CD4-positive, CD25-positive, alpha-beta regulatory T cell (primary cell): ENCODE results near the gene OR14I1. TPM values are rescaled to one million over a fixed set of nuclear protein-coding genes. Genes with fewer than 3 reads are reported as not detected.

Experiments
- ATAC-seq, 2 donors: fragments of 150-1000 bp; cut with Tn5 transposase; one replicate each; pipeline ENCODE4 v1.10.0; 2021; ENCODE audit warnings: low read depth in 2 of 2, moderate number of reproducible peaks in 2 of 2, moderate library complexity in 1 of 2
- DNase-seq, 3 donors: peaks; one replicate each; pipeline versions ENCODE4 v3.0.0 to v3.0.0-alpha.2; 2012 to 2022; ENCODE audit warnings: mixed read lengths in 1 of 3
- H3K27ac ChIP-seq: one replicate; pipeline ENCODE4 v1.7.0; 2013; ENCODE audit warnings: mild to moderate bottlenecking, low read length; ENCODE audit not compliant: insufficient read depth, poor library complexity, severe bottlenecking
- H3K27me3 ChIP-seq: one replicate; pipeline ENCODE4 v1.7.0; 2013; ENCODE audit warnings: low read length; ENCODE audit not compliant: control insufficient read depth, insufficient read depth
- H3K36me3 ChIP-seq: one replicate; pipeline ENCODE4 v1.7.0; 2013; ENCODE audit warnings: mild to moderate bottlenecking, low read length, moderate library complexity; ENCODE audit not compliant: control insufficient read depth, insufficient read depth
- H3K4me1 ChIP-seq: 2 replicates; pipeline ENCODE4 v1.7.0; 2013; ENCODE audit warnings: mild to moderate bottlenecking, low read length; ENCODE audit not compliant: insufficient read depth, control insufficient read depth, poor library complexity, severe bottlenecking
- H3K4me3 ChIP-seq: one replicate; pipeline ENCODE4 v1.7.0; 2013; ENCODE audit warnings: low read depth, mild to moderate bottlenecking, low read length, moderate library complexity
- H3K9me3 ChIP-seq, 2 experiments: 1 replicate in 1 of 2; 2 replicates in 1 of 2; pipeline ENCODE4 v1.7.0; 2013; ENCODE audit warnings: low read length in 2 of 2, mild to moderate bottlenecking in 1 of 2, moderate library complexity in 1 of 2; ENCODE audit not compliant: control insufficient read depth in 2 of 2
- H3K27ac Mint-ChIP-seq, 3 donors: one replicate each; pipeline ENCODE4 v1.8.0; 2020 to 2022; ENCODE audit warnings: mild to moderate bottlenecking in 3 of 3, mixed read lengths in 3 of 3, moderate library complexity in 2 of 3
- H3K27me3 Mint-ChIP-seq: one replicate; pipeline ENCODE4 v1.8.0; 2022; ENCODE audit warnings: mild to moderate bottlenecking, mixed read lengths
- H3K36me3 Mint-ChIP-seq: one replicate; pipeline ENCODE4 v1.8.0; 2020; ENCODE audit warnings: mixed read lengths
- H3K4me1 Mint-ChIP-seq, 4 donors: one replicate each; pipeline ENCODE4 v1.8.0; 2020 to 2022; ENCODE audit warnings: mixed read lengths in 4 of 4, mild to moderate bottlenecking in 1 of 4
- H3K4me3 Mint-ChIP-seq, 4 donors: one replicate each; pipeline ENCODE4 v1.8.0; 2020 to 2022; ENCODE audit warnings: mild to moderate bottlenecking in 4 of 4, mixed read lengths in 4 of 4, moderate library complexity in 3 of 4
- H3K9me3 Mint-ChIP-seq, 7 donors: one replicate each; pipeline ENCODE4 v1.8.0; 2020 to 2022; ENCODE audit warnings: mixed read lengths in 7 of 7, mild to moderate bottlenecking in 3 of 7, moderate library complexity in 2 of 7
- polyA plus RNA-seq, 4 donors: library from polyadenylated mRNA; unstranded; fragments of 300-500 nt; fragmentation: Illumina TruSeq; gene quantifications; one replicate each; pipeline ENCODE4 v1.2.3, GENCODE V29; 2021
- total RNA-seq: library from RNA; stranded (reverse); gene quantifications from one replicate; pipeline ENCODE4 v1.2.3, GENCODE V29; 2022

OR14I1 gene
- total and polyA plus RNA-seq, 5 donors from 2014 or later, result not detected

DNA sequence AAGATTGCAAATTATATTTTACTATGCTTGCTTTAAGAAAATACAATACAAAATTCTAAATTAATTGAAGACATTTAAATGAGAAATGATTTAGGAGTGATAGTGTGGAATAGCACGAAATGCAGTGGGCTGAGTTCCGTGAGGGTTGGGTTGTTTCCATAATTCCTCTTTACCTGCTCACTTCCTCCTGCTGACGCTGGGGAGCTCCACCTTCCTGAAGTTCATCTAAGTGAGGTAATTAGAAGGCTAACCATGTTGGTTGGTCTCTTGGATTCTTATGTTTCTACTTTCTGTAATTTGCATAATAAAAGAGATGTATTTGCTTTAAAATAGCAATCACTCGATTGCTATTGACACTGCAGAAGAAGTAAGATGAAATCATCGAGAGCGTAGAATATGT lies 4.7 kb downstream of the OR14I1 start:
- no peak overlapping the region for H3K4me3 Mint-ChIP-seq
- no peaks in the 10 kb centered on the region for H3K36me3 Mint-ChIP-seq
- DNase-seq (no peak), ATAC-seq (no peak)
- Histone ChIP-seq H3K36me3 (no peaks in the 10 kb centered on the region), H3K9me3 (no peaks in the 10 kb centered on the region), H3K27ac (no peak overlapping the region), H3K27me3 (no peaks in the 10 kb centered on the region), H3K4me1 (no peaks in the 10 kb centered on the region), H3K4me3 (no peak overlapping the region)
- no peaks in the 10 kb centered on the region for H3K4me1 Mint-ChIP-seq
- no peaks in the 10 kb centered on the region for H3K9me3 Mint-ChIP-seq
- H3K27me3 Mint-ChIP-seq, result no peaks in the 10 kb centered on the region
- H3K27ac Mint-ChIP-seq, result no peak overlapping the region

DNA sequence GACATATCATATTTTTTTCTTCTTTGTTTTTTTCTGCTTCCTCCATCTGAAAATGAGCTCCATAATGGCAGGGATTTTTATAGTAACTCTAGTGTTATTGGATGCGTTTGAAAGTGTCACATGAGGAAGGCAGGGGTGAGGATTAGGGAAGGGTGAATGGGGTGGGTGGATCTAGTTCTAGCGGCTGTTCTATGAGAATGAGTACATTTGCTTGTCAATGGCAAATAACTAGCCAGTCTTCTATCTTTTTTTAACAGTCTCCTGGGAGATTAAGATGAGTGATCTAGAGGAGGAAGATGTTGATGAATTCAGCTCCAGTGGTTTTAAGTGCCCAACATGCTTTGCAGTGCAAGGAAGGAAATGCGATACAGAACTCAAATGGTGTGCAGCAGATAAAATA lies 5.8 kb downstream of the OR14I1 start:
- H3K36me3 ChIP-seq, result no peaks in the 10 kb centered on the region
- ATAC-seq, result no peak
- H3K27ac ChIP-seq, result no peak overlapping the region
- DNase-seq, result no peak
- no peaks in the 10 kb centered on the region for H3K27me3 ChIP-seq
- Mint-ChIP-seq H3K9me3 (peaks cover 0 to 3% (median 0%) of the 10 kb centered on the region in 7 donors), H3K4me1 (no peaks in the 10 kb centered on the region), H3K27ac (no peak overlapping the region), H3K4me3 (no peak overlapping the region), H3K36me3 (no peaks in the 10 kb centered on the region), H3K27me3 (no peaks in the 10 kb centered on the region)
- H3K9me3 ChIP-seq, result no peaks in the 10 kb centered on the region
- no peak overlapping the region for H3K4me3 ChIP-seq
- no peaks in the 10 kb centered on the region for H3K4me1 ChIP-seq

GRCh38 chr1:248696261-248696660 lies 6.3 kb downstream of the OR14I1 start:
- no peaks in the 10 kb centered on the region for H3K27me3 Mint-ChIP-seq
- H3K9me3 Mint-ChIP-seq, result peaks cover 0 to 3% (median 0%) of the 10 kb centered on the region in 7 donors
- no peak overlapping the region for H3K4me3 Mint-ChIP-seq

GRCh38 chr1:248695451-248696132 lies 7.0 kb downstream of the OR14I1 start:
- no peaks in the 10 kb centered on the region for H3K27me3 Mint-ChIP-seq

More at GRCh38 chr1:248696261-248696660, 6.3 kb downstream of the OR14I1 start:
- no peaks in the 10 kb centered on the region for H3K4me1 ChIP-seq
- H3K36me3 ChIP-seq, result no peaks in the 10 kb centered on the region
- Mint-ChIP-seq H3K4me1 (no peaks in the 10 kb centered on the region), H3K36me3 (no peaks in the 10 kb centered on the region), H3K27ac (no peak overlapping the region)
- no peak overlapping the region for H3K4me3 ChIP-seq
- H3K9me3 ChIP-seq, result no peaks in the 10 kb centered on the region
- DNase-seq, result peak in 1 of 3 donors; percentile 11
- no peak for ATAC-seq
- H3K27ac ChIP-seq, result no peak overlapping the region
- H3K27me3 ChIP-seq, result no peaks in the 10 kb centered on the region

GRCh38 chr1:248691567-248692155 lies 10.9 kb downstream of the OR14I1 start:
- H3K27me3 ChIP-seq, result no peaks in the 10 kb centered on the region
- no peak overlapping the region for H3K27ac Mint-ChIP-seq
- no peak overlapping the region for H3K27ac ChIP-seq
- no peaks in the 10 kb centered on the region for H3K4me1 ChIP-seq
- peaks cover 4% of the 10 kb centered on the region for H3K27me3 Mint-ChIP-seq
- H3K36me3 Mint-ChIP-seq, result no peaks in the 10 kb centered on the region
- DNase-seq, result no peak
- H3K9me3 Mint-ChIP-seq, result peaks cover 0 to 11% (median 0%) of the 10 kb centered on the region in 7 donors
- no peaks in the 10 kb centered on the region for H3K9me3 ChIP-seq
- no peak overlapping the region for H3K4me3 ChIP-seq
- peaks cover 0 to 3% (median 1%) of the 10 kb centered on the region in 4 donors for H3K4me1 Mint-ChIP-seq
- no peak overlapping the region for H3K4me3 Mint-ChIP-seq
- H3K36me3 ChIP-seq, result no peaks in the 10 kb centered on the region
- ATAC-seq, result no peak

More at GRCh38 chr1:248695451-248696132, 7.0 kb downstream of the OR14I1 start:
- no peaks in the 10 kb centered on the region for H3K27me3 ChIP-seq
- no peaks in the 10 kb centered on the region for H3K4me1 Mint-ChIP-seq
- H3K4me1 ChIP-seq, result no peaks in the 10 kb centered on the region
- no peak overlapping the region for H3K27ac ChIP-seq
- no peaks in the 10 kb centered on the region for H3K36me3 Mint-ChIP-seq
- H3K9me3 ChIP-seq, result no peaks in the 10 kb centered on the region
- no peak overlapping the region for H3K4me3 ChIP-seq
- H3K9me3 Mint-ChIP-seq, result peaks cover 0 to 4% (median 0%) of the 10 kb centered on the region in 7 donors
- no peak overlapping the region for H3K27ac Mint-ChIP-seq
- no peak for DNase-seq
- no peak for ATAC-seq
- no peak overlapping the region for H3K4me3 Mint-ChIP-seq
- H3K36me3 ChIP-seq, result no peaks in the 10 kb centered on the region

DNA sequence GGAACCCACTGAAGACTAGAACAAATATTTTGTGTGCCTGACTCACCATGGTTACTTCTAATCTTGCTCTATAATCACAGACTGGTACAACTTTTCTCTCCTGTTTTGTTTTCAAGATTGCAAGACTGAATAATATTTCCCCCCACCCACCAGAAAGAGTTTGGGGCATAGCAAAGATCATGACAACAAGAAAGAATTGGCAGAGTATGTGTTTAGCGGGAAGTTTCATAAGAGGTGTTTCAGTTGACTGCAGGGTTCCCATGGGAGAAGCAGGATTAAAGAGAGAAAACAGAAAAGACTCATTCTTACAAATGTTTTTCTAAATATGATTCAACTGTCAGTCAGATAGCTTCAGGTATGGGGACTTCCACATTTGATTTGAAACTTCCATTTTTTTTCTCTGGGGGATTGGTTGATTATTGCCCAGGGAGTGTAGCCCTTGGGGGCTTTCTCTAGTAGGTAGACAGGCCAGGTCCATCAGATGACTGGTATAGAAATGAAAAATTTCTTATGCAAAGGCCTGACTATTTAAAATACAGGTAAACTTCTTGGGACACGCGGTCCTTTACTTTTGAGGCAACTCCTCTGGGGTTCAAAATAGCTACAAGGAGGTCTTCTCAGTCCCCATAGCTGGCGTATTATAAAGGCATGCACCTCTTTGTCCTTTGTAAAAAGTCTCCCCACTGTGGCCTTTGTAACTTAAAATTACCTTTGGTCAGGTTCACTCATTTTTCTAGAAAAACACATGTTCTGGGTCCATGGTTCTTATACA lies 13.9 kb downstream of the OR14I1 start:
- ATAC-seq (no peak), DNase-seq (no peak)
- Histone ChIP-seq H3K4me3 (no peak overlapping the region), H3K27me3 (no peaks in the 10 kb centered on the region), H3K27ac (no peak overlapping the region), H3K4me1 (no peaks in the 10 kb centered on the region), H3K36me3 (no peaks in the 10 kb centered on the region), H3K9me3 (no peaks in the 10 kb centered on the region)
- Mint-ChIP-seq H3K27me3 (peaks cover 4% of the 10 kb centered on the region), H3K9me3 (peaks cover 0 to 11% (median 0%) of the 10 kb centered on the region in 7 donors), H3K4me3 (no peak overlapping the region), H3K27ac (no peak overlapping the region), H3K36me3 (no peaks in the 10 kb centered on the region), H3K4me1 (peaks cover 0 to 4% (median 1%) of the 10 kb centered on the region in 4 donors)

DNA sequence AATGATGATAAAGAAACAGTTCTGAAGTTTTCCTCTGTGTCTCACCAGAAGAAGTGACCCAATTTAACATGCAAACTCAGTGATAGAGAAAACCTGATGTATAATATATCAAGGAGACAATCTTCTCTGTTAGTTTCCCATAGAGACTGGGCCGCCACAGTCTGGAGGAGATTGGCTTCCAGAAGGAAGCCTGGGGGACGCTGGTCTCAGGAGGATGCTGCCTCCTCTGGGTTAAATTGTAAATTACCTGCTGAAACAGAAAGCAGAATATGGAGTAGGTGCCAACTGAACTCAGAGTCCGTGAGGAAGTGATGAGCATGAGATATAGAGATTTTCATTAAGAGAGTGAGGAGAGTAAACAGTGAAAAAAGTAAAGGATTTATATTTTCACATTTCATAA lies 15.8 kb downstream of the OR14I1 start:
- ATAC-seq (peak in 1 of 2 donors; percentile 34), DNase-seq (peak in 1 of 3 donors; percentile 34)
- Mint-ChIP-seq H3K4me1 (peaks cover 0 to 4% (median 1%) of the 10 kb centered on the region in 4 donors), H3K27me3 (peaks cover 4% of the 10 kb centered on the region), H3K9me3 (peaks cover 0 to 8% (median 0%) of the 10 kb centered on the region in 7 donors), H3K27ac (no peak overlapping the region), H3K4me3 (no peak overlapping the region), H3K36me3 (no peaks in the 10 kb centered on the region)
- Histone ChIP-seq H3K27me3 (no peaks in the 10 kb centered on the region), H3K4me3 (no peak overlapping the region), H3K9me3 (no peaks in the 10 kb centered on the region), H3K4me1 (no peaks in the 10 kb centered on the region), H3K27ac (no peak overlapping the region), H3K36me3 (no peaks in the 10 kb centered on the region)
